ENCODE data around the gene F13A1.

The F13A1 gene

GRCh38 chr6:6191909-6192308 lies 128.6 kb downstream of the F13A1 start:
- no peak overlapping the region for H3K18ac ChIP-seq (ENCODE audit: low read length)
- no peaks in the 10 kb centered on the region for H3K79me1 ChIP-seq (ENCODE audit: low read length)
- no peak overlapping the region for H3K4ac ChIP-seq (ENCODE audit: low read depth, low read length)
- no peak overlapping the region for H2BK5ac ChIP-seq (ENCODE audit: low read depth, low read length, poor library complexity)
- no peaks in the 10 kb centered on the region for H3K27me3 ChIP-seq (ENCODE audit: insufficient read depth, low read length)
- no peak overlapping the region for H3K9ac ChIP-seq (ENCODE audit: low read length)
- no peak overlapping the region for H2AFZ ChIP-seq (ENCODE audit: insufficient read depth, low read length, poor library complexity)
- no peak overlapping the region for H3K14ac ChIP-seq (ENCODE audit: low read length)
- H3K4me3 ChIP-seq (ENCODE audit: low read depth, low read length), result no peak overlapping the region
- WGBS (ENCODE audit: extremely low coverage, insufficient coverage, insufficient read length), result no CpG with 5 or more reads among the region's 1 CpG
- no peaks in the 10 kb centered on the region for H3K9me3 ChIP-seq (ENCODE audit: insufficient read depth, low read depth, low read length)
- no peak overlapping the region for H3K4me2 ChIP-seq (ENCODE audit: low read length)
- H4K8ac ChIP-seq (ENCODE audit: low read depth, low read length), result no peak overlapping the region
- no peaks in the 10 kb centered on the region for H3K36me3 ChIP-seq (ENCODE audit: control insufficient read depth in 1 of 2, insufficient read depth in 2 of 2, low read length in 2 of 2)
- H2BK120ac ChIP-seq (ENCODE audit: insufficient read depth, low read length, poor library complexity), result no peak overlapping the region
- H3K27ac ChIP-seq (ENCODE audit: low read depth, low read length), result no peak overlapping the region
- H3K79me2 ChIP-seq (ENCODE audit: control insufficient read depth, insufficient read depth, low read length, poor library complexity), result no peaks in the 10 kb centered on the region
- no peak overlapping the region for H2AK5ac ChIP-seq (ENCODE audit: low read length)
- no peak overlapping the region for H2BK12ac ChIP-seq (ENCODE audit: low read length)
- no peak overlapping the region for H4K12ac ChIP-seq (ENCODE audit: low read depth, low read length)
- H3K4me1 ChIP-seq (ENCODE audit: control insufficient read depth in 1 of 2, insufficient read depth in 2 of 2, low read length in 2 of 2), result no peaks in the 10 kb centered on the region
- no peak overlapping the region for H4K91ac ChIP-seq (ENCODE audit: low read depth, low read length)
- no peak for DNase-seq
- no peak overlapping the region for H3K23ac ChIP-seq (ENCODE audit: low read length)

GRCh38 chr6:6191476-6191875 lies 129.0 kb downstream of the F13A1 start:
- Histone ChIP-seq H3K4me3 (ENCODE audit: low read depth, low read length) (no peak overlapping the region), H4K8ac (ENCODE audit: low read depth, low read length) (no peak overlapping the region), H3K4ac (ENCODE audit: low read depth, low read length) (no peak overlapping the region), H3K27me3 (ENCODE audit: insufficient read depth, low read length) (no peaks in the 10 kb centered on the region), H3K9me3 (ENCODE audit: insufficient read depth, low read depth, low read length) (no peaks in the 10 kb centered on the region), H2BK120ac (ENCODE audit: insufficient read depth, low read length, poor library complexity) (no peak overlapping the region), H3K4me2 (ENCODE audit: low read length) (no peak overlapping the region), H2BK12ac (ENCODE audit: low read length) (no peak overlapping the region), H4K91ac (ENCODE audit: low read depth, low read length) (no peak overlapping the region), H2AFZ (ENCODE audit: insufficient read depth, low read length, poor library complexity) (no peak overlapping the region), H3K18ac (ENCODE audit: low read length) (no peak overlapping the region), H3K9ac (ENCODE audit: low read length) (no peak overlapping the region), H2BK5ac (ENCODE audit: low read depth, low read length, poor library complexity) (no peak overlapping the region), H3K4me1 (ENCODE audit: control insufficient read depth in 1 of 2, insufficient read depth in 2 of 2, low read length in 2 of 2) (no peaks in the 10 kb centered on the region), H3K27ac (ENCODE audit: low read depth, low read length) (no peak overlapping the region), H3K14ac (ENCODE audit: low read length) (no peak overlapping the region), H3K79me1 (ENCODE audit: low read length) (no peaks in the 10 kb centered on the region), H3K79me2 (ENCODE audit: control insufficient read depth, insufficient read depth, low read length, poor library complexity) (no peaks in the 10 kb centered on the region), H3K36me3 (ENCODE audit: control insufficient read depth in 1 of 2, insufficient read depth in 2 of 2, low read length in 2 of 2) (no peaks in the 10 kb centered on the region), H4K12ac (ENCODE audit: low read depth, low read length) (no peak overlapping the region), H3K23ac (ENCODE audit: low read length) (no peak overlapping the region), H2AK5ac (ENCODE audit: low read length) (no peak overlapping the region)
- no CpG with 5 or more reads among the region's 2 CpGs for WGBS (ENCODE audit: extremely low coverage, insufficient coverage, insufficient read length)
- peak in 1 of 2 donors; percentile 58 for DNase-seq

GRCh38 chr6:6180684-6181083 lies 139.8 kb downstream of the F13A1 start:
- Histone ChIP-seq H3K4me1 (ENCODE audit: control insufficient read depth in 1 of 2, insufficient read depth in 2 of 2, low read length in 2 of 2) (no peaks in the 10 kb centered on the region), H3K23ac (ENCODE audit: low read length) (no peak overlapping the region), H4K8ac (ENCODE audit: low read depth, low read length) (no peak overlapping the region), H4K12ac (ENCODE audit: low read depth, low read length) (no peak overlapping the region), H4K91ac (ENCODE audit: low read depth, low read length) (no peak overlapping the region), H3K18ac (ENCODE audit: low read length) (no peak overlapping the region), H3K36me3 (ENCODE audit: control insufficient read depth in 1 of 2, insufficient read depth in 2 of 2, low read length in 2 of 2) (no peaks in the 10 kb centered on the region), H3K9me3 (ENCODE audit: insufficient read depth, low read depth, low read length) (peaks cover 2% of the 10 kb centered on the region), H3K14ac (ENCODE audit: low read length) (no peak overlapping the region), H2AK5ac (ENCODE audit: low read length) (no peak overlapping the region), H3K79me1 (ENCODE audit: low read length) (no peaks in the 10 kb centered on the region), H3K4me3 (ENCODE audit: low read depth, low read length) (no peak overlapping the region), H2BK5ac (ENCODE audit: low read depth, low read length, poor library complexity) (no peak overlapping the region), H3K27me3 (ENCODE audit: insufficient read depth, low read length) (no peaks in the 10 kb centered on the region), H3K4me2 (ENCODE audit: low read length) (no peak overlapping the region), H3K9ac (ENCODE audit: low read length) (no peak overlapping the region), H3K27ac (ENCODE audit: low read depth, low read length) (no peak overlapping the region), H2BK120ac (ENCODE audit: insufficient read depth, low read length, poor library complexity) (no peak overlapping the region), H3K79me2 (ENCODE audit: control insufficient read depth, insufficient read depth, low read length, poor library complexity) (no peaks in the 10 kb centered on the region), H2BK12ac (ENCODE audit: low read length) (no peak overlapping the region), H3K4ac (ENCODE audit: low read depth, low read length) (no peak overlapping the region), H2AFZ (ENCODE audit: insufficient read depth, low read length, poor library complexity) (no peak overlapping the region)
- no CpG with 5 or more reads among the region's 2 CpGs for WGBS (ENCODE audit: extremely low coverage, insufficient coverage, insufficient read length)
- no peak for DNase-seq

- no peaks in the 10 kb centered on the region for H3K36me3 ChIP-seq (ENCODE audit: control insufficient read depth in 1 of 2, insufficient read depth in 2 of 2, low read length in 2 of 2)
- no peak overlapping the region for H2AFZ ChIP-seq (ENCODE audit: insufficient read depth, low read length, poor library complexity)
- no peak overlapping the region for H3K9ac ChIP-seq (ENCODE audit: low read length)
- H3K4me1 ChIP-seq (ENCODE audit: control insufficient read depth in 1 of 2, insufficient read depth in 2 of 2, low read length in 2 of 2), result no peaks in the 10 kb centered on the region
- no peaks in the 10 kb centered on the region for H3K27me3 ChIP-seq (ENCODE audit: insufficient read depth, low read length)
- no peak overlapping the region for H2AK5ac ChIP-seq (ENCODE audit: low read length)
- no peak overlapping the region for H3K4ac ChIP-seq (ENCODE audit: low read depth, low read length)
- no peak overlapping the region for H3K4me3 ChIP-seq (ENCODE audit: low read depth, low read length)
- H3K14ac ChIP-seq (ENCODE audit: low read length), result no peak overlapping the region
- H3K27ac ChIP-seq (ENCODE audit: low read depth, low read length), result no peak overlapping the region
- H4K8ac ChIP-seq (ENCODE audit: low read depth, low read length), result no peak overlapping the region
- H2BK12ac ChIP-seq (ENCODE audit: low read length), result no peak overlapping the region
- WGBS (ENCODE audit: extremely low coverage, insufficient coverage, insufficient read length), result no CpG with 5 or more reads among the region's 11 CpGs
- H3K4me2 ChIP-seq (ENCODE audit: low read length), result no peak overlapping the region
- H2BK120ac ChIP-seq (ENCODE audit: insufficient read depth, low read length, poor library complexity), result no peak overlapping the region
- no peak overlapping the region for H4K91ac ChIP-seq (ENCODE audit: low read depth, low read length)
- DNase-seq, result no peak
- no peak overlapping the region for H4K12ac ChIP-seq (ENCODE audit: low read depth, low read length)
- no peak overlapping the region for H3K18ac ChIP-seq (ENCODE audit: low read length)
- peaks cover 2% of the 10 kb centered on the region for H3K9me3 ChIP-seq (ENCODE audit: insufficient read depth, low read depth, low read length)
- H2BK5ac ChIP-seq (ENCODE audit: low read depth, low read length, poor library complexity), result no peak overlapping the region
- H3K79me2 ChIP-seq (ENCODE audit: control insufficient read depth, insufficient read depth, low read length, poor library complexity), result no peaks in the 10 kb centered on the region
- H3K79me1 ChIP-seq (ENCODE audit: low read length), result no peaks in the 10 kb centered on the region
- H3K23ac ChIP-seq (ENCODE audit: low read length), result no peak overlapping the region
These were observed 140.4 kb downstream of the F13A1 start for GRCh38 chr6:6179858-6180623.

Data from trophoblast cell (in vitro differentiated cells and primary cell).